ES-I3 (cell line): ENCODE measurements around the gene TPX2.

Source experiments
- H3K36me3 ChIP-seq: 2 replicates; pipeline ENCODE4 v1.6.1; 2013; ENCODE audit warnings: mild to moderate bottlenecking, low read length, control low read depth, moderate library complexity; ENCODE audit not compliant: insufficient read depth
- H3K4me1 ChIP-seq: 2 replicates; pipeline ENCODE4 v1.6.1; 2013; ENCODE audit warnings: mild to moderate bottlenecking, control low read depth, low read length; ENCODE audit not compliant: insufficient read depth
- H3K9ac ChIP-seq: 2 replicates; pipeline ENCODE4 v1.6.1; 2013; ENCODE audit warnings: low read depth, mild to moderate bottlenecking, low read length, moderate library complexity
- H3K9me3 ChIP-seq: 2 replicates; pipeline ENCODE4 v1.6.1; 2013; ENCODE audit warnings: mild to moderate bottlenecking, low read length, moderate library complexity; ENCODE audit not compliant: control insufficient read depth, insufficient read depth

TPX2 gene

DNA sequence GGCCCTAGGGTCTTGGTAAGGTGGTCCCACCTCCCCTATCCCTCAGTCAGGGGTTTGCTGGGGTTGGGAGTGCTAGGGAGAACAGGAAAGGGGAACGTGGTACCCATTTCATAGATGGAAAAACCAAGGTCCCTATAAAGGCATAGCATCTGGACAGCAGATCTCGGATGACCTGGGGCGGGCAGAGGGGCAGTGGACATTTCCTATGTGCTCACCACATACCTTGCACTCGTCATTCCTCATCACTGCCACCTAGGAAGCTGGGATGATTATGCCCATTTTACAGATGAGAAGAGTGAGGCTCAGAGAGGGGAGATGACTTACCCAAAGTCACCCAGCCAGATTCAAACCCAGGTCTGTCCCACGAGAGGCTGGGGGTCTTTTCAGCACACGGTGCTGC lies 92.1 kb downstream of the TPX2 start:
- Histone ChIP-seq H3K9ac (no peak overlapping the region), H3K4me1 (peaks cover 19% of the 10 kb centered on the region; the same call in 1 of the 2 replicates), H3K9me3 (no peaks in the 10 kb centered on the region), H3K36me3 (no peaks in the 10 kb centered on the region; the same call in 1 of the 2 replicates)

DNA sequence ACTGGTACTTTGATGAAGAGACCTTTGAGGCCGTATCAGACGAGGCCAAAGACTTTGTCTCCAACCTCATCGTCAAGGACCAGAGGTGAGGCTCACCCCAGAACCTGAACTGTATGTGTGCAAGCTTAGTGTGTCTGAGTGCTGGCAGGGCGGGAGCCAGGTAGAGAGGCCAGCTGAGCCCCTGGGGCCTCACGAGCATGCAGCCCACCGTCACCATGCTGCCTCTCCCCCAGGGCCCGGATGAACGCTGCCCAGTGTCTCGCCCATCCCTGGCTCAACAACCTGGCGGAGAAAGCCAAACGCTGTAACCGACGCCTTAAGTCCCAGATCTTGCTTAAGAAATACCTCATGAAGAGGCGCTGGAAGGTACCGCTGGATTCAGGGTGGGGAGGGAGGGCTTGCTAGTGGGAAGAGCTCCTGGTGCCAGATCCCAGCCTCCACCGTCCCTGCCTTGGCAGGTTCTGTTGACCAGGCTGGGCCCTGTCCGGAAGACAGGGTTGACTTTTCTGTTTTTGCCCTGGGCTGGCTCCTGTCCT lies 92.7 kb downstream of the TPX2 start:
- Histone ChIP-seq H3K9me3 (no peaks in the 10 kb centered on the region), H3K9ac (no peak overlapping the region), H3K36me3 (no peaks in the 10 kb centered on the region; the same call in 1 of the 2 replicates), H3K4me1 (peaks cover 26% of the 10 kb centered on the region; the same call in 1 of the 2 replicates)

DNA sequence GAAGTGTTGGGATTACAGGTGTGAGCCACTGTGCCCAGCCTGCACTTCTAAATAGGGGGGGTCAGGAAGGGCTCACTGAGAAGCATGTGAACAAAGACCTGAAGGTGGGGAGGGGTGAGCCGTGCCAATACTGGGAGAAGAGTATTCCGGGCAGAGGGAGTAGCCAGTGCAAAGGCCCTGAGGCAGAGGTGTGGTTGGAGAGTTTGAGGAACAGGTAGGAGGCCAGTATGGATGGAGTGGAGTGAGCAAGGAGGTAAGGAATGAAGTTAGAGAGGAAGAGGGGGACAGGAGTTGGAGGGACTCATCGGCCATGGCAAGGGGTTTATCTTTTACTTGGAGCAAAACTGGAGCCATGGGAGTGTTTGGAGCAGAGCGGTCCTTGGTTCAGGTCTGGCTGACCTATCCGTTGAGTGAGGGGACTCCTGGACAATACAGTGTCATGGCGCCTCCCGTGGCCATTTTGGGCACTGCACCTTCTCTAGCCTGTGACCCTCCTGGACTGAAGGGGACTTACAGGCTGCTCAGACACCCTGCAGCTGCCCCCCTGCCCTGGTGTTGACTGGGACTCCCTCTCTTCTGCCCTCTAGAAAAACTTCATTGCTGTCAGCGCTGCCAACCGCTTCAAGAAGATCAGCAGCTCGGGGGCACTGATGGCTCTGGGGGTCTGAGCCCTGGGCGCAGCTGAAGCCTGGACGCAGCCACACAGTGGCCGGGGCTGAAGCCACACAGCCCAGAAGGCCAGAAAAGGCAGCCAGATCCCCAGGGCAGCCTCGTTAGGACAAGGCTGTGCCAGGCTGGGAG lies 94.2 kb downstream of the TPX2 start:
- Histone ChIP-seq H3K9ac (no peak overlapping the region), H3K4me1 (peaks cover 40% of the 10 kb centered on the region; the same call in 1 of the 2 replicates)

DNA sequence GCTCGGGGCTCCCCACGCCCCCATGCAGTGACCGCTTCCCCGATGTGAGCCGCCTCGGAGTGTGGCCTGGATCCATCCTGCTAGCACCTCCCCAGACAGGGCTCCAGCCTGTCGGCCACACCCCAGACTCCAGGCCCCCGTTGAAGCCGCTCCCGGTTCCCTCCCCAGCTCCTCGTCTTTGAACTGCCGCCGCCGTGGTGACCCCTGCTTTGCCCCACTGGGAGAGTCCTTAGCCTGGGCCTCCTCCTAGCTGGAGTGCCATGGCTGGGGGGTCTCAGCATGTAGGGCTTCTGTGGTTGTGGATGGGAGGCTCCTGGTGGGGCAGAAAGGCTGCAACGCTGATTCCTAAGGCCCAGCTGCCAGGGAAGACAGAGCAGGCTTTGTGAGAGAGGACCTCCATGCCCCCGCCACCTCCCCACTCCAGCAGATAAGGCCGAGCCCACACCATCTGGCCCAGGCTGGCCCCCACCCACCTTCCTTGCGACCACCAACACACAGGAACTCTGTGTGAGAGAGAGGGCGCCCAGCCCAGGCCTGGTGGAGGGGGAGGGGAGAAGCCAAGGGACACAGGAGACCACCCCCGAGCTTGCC lies 94.9 kb downstream of the TPX2 start:
- no peak overlapping the region for H3K9ac ChIP-seq
- H3K4me1 ChIP-seq, result peaks cover 42% of the 10 kb centered on the region; the same call in 1 of the 2 replicates
- no peaks in the 10 kb centered on the region; the same call in 1 of the 2 replicates for H3K36me3 ChIP-seq
- H3K9me3 ChIP-seq, result no peaks in the 10 kb centered on the region

More for the DNA sequence above, 94.2 kb downstream of the TPX2 start:
- Histone ChIP-seq H3K9me3 (no peaks in the 10 kb centered on the region), H3K36me3 (no peaks in the 10 kb centered on the region; the same call in 1 of the 2 replicates)

DNA sequence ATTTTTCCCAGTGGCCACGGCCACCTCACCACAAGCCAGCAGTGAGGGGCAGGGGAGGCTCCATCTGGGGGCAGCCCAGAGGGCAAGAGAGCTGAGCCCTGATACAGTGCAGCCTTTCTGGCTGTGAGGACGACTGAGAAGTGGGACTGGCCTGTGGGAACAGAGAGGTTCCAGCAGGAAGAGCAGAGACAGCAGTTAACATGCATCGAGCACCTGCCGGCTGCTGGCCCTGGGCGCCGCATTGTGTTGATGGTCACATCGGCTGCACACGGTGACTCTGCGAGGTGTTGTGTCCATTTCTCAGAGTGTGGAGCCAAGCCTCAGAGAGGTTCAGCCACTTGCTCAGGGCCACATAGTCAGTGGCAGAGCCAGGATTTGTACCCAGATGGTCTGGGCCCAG lies 96.5 kb downstream of the TPX2 start:
- H3K4me1 ChIP-seq, result peaks cover 42% of the 10 kb centered on the region; the same call in 1 of the 2 replicates
- no peaks in the 10 kb centered on the region; the same call in 1 of the 2 replicates for H3K36me3 ChIP-seq
- no peak overlapping the region for H3K9ac ChIP-seq
- H3K9me3 ChIP-seq, result no peaks in the 10 kb centered on the region

DNA sequence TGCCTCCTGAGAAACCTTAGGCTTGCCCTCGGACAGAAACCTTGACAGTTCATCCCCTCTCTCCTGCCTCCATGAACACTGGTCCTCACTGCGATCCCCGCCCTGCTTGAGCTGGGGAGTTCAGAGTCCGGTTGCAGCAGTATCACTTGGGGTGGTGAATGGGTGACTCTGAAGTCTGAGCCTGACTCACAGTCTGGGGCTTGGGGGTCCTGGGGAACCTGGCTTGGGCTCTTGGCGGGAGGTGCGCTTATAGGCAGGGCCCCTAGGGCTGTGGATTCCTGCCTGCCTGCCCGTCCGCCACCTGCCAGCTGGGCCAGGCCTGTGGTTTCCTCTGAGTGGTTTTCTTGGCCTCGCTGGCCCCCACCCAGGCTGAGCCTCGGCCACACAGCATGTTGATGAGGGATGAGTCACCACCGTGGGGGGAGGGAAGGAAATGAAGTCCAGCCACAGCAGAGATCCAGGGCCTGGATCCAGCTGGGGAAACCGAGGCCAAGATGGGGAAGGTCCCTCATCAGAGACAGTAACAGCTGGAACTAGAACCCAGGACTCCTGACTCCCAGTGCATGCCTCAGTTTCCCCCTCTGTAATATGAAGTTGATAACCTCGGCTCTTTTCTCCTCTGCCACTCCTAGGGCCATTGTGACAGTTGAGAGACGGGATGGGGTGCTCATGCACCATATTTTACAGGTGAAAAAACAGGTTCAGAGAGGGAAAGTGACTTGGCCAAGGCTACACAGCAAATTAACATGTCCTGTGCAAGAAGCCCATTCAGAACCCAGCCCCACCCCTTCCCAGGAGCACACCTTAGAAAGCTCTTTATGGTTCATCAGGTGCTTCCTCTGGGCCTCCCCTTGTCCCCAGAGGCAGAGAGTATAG lies 97.1 kb downstream of the TPX2 start:
- Histone ChIP-seq H3K4me1 (peaks cover 46% of the 10 kb centered on the region; the same call in 1 of the 2 replicates), H3K9me3 (no peaks in the 10 kb centered on the region), H3K36me3 (no peaks in the 10 kb centered on the region; the same call in 1 of the 2 replicates), H3K9ac (no peak overlapping the region)

DNA sequence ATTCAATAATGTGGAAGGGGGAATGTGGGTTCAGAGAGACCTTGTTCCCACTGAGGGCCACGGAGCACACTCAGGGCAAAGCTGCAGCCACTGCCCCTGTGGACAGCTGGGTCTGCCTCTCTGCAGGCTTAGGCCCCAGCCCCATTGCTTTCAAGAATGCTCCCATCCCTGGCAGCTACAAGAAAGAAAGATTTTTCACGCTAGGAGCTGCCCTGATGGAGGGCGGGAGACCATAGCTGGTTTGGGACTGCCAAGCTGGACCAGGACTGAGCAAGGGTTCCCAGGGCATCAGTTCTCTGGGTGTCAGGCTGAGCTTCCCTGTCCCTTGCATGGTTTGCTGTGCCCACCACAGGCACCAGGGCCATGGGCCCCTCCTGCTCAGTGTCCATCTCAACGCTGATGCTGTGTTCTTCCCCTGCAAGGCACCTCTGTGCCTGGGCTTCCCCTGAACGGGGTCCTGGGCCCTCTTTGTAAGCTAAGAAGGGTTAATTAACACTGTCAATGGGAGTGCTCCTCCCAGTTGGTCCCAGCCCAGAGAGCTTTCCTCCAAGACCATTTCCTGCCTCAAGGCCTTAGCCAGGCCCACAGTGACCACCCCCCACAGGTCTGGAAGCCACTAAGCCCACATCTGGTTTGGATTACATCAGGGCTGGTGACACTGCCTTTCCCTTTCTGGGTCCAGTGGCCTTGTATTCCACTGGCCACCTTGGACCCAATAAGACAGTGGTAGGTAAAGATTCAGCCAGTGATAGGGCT lies 97.9 kb downstream of the TPX2 start:
- peaks cover 46% of the 10 kb centered on the region; the same call in 1 of the 2 replicates for H3K4me1 ChIP-seq

DNA sequence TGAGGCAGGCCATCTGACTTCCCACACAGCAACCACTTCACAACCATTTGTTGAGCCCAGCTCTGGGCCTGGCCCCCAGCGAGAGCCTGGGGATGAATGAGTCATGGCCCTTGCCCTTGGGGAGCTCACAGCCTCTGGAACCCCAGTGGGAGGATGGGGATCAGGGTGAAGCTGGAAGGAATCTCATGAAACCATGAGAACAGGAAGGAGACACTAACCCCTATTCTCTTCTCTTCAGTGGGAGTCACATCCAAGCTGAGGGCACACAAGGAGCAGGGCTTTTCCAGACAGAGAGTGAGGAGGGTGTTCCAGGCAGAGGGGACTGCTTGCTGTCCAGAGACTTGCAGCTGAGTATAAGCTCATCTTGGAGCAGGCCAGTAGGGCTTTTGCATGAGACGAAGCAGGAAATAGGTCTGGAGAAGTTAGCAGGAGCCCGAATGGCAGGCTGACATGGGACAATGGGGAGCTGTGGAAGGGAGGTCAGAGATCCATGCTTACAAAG lies 98.9 kb downstream of the TPX2 start:
- Histone ChIP-seq H3K36me3 (no peaks in the 10 kb centered on the region; the same call in 1 of the 2 replicates), H3K9ac (no peak overlapping the region), H3K4me1 (peaks cover 52% of the 10 kb centered on the region), H3K9me3 (no peaks in the 10 kb centered on the region)

More for the DNA sequence above, 97.9 kb downstream of the TPX2 start:
- no peaks in the 10 kb centered on the region; the same call in 1 of the 2 replicates for H3K36me3 ChIP-seq
- H3K9me3 ChIP-seq, result no peaks in the 10 kb centered on the region
- H3K9ac ChIP-seq, result no peak overlapping the region

DNA sequence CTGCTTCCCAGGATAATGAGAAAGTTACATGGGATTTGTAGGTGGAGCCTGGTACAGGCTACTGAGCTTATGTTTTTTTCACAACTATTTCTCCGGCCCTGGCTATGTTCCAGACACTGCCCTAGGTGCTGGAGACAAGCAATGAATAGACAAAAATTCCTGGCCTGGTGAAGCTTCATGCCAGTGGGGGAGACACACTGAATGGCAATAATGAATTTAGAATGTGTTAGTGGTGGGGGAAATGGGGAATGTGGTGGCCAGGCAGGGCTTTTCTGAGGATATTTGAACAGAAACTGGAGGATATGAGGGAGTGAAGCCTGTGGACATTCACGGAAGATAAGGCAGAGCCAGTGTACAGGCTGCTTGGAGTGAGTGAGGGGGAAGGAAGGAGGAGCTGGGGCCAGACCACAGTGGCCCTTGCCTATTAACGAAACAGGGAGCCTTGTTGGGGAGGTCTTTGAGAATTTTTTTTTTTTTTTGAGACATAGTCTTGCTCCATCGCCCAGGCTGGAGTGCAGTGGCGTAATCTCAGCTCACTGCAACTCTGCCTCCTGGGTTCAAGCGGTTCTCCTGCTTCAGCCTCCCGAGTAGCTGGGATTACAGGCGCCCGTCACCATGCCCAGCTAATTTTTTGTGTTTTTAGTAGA lies 99.7 kb downstream of the TPX2 start:
- H3K9me3 ChIP-seq, result no peaks in the 10 kb centered on the region
- no peak overlapping the region for H3K9ac ChIP-seq
- no peaks in the 10 kb centered on the region; the same call in 1 of the 2 replicates for H3K36me3 ChIP-seq
- peaks cover 56% of the 10 kb centered on the region for H3K4me1 ChIP-seq

DNA sequence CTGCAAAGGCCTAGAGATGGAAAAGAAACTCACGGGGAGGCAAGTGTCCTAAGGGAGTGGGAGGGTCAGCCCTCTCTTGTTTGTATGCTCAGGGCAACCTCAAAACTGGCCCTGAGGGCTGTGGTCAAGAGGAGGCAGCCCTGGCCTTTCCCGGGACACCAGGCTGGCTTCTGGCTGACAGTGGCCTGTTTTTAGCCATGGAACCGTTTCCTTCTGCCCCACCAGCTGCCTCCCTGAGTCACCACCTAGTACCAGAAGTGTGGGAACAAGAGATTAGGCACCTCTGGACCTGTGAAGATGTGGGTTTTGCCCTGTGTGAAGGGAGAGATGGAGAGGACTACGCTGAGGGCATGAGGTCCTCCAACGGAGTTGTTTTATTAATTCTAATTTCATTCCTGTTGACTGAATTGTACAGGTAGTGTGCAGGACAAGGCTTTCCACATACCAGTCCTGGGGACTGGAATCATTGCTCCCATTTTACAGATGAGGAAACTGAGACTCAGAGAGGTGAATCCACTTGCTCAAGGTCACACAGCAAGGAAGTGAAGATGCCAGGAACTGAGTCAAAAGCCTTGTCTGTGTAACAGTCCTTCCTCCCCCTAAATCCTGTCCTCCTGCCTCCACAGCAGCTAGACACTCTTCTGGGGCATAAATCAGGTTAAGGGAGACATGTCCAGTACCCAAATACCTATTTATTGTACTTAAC lies 100.8 kb downstream of the TPX2 start:
- Histone ChIP-seq H3K9ac (no peak overlapping the region), H3K36me3 (no peaks in the 10 kb centered on the region), H3K9me3 (no peaks in the 10 kb centered on the region), H3K4me1 (peaks cover 54% of the 10 kb centered on the region)

DNA sequence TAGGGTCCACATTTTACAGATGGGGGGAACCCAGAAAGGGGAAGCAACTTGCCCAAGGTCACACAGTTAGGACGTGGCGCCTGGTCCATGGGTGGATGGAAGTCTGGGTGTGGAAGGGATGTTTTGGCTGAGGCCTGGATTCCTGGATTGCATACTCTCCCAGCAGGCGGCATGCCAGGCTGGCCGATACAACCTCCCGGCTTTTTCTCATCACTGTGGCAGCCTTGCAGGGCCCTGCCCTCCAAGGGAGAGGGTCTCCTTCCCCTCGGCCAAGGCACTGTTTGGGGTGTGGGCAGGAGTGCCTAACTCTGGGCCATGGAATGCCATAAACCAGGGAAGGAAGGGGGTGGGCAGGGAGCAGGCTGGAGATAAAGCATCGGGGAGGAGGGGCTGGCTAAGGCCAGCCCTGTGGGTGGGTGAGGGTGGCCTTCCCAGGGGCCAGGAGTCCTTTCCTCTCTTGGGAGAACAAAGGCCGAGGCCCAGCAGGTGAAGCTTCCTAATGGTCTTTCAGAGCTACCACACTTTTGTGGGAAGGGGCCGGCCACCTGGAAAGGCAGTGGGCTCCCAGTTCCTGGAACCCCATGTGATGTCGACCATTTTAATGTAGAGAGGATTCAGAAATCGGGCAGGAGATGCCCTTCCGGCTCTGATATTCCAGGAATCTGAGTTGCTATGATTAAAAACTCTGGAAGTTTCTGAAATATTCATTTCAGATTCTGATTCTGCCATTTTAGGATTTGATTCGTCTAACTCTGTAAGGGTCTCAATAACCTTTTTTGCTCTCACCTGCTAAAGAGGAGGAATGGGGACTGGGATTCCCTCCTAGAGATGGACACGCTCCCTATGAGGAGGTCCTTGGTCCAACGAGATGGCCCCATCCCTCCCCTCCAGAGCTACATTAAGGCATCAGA lies 102.1 kb downstream of the TPX2 start:
- Histone ChIP-seq H3K36me3 (no peaks in the 10 kb centered on the region), H3K9me3 (no peaks in the 10 kb centered on the region), H3K9ac (no peak overlapping the region), H3K4me1 (peaks cover 48% of the 10 kb centered on the region)

DNA sequence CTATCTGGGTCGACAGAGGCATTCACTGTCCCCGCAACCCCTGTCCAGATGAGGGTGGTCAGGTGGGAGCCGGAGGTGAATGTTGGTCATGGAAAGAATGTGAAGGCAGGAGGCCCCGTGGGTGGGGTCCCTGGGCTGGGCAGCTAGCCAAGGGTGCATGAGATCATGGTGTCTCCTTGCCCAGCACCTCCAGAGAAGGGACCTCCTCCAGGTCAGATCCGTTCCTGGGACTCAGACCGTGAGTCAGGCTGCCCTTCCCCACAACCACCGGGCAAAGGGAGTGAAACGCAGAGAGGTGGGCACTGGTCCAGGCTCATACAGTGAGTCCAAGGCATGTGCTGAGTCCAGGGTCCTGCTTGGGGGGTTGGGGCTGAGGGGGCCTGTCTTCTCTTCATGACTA lies 102.8 kb downstream of the TPX2 start:
- H3K9me3 ChIP-seq, result no peaks in the 10 kb centered on the region
- peaks cover 44% of the 10 kb centered on the region for H3K4me1 ChIP-seq
- no peaks in the 10 kb centered on the region for H3K36me3 ChIP-seq
- no peak overlapping the region for H3K9ac ChIP-seq
